OCI-LY1 (cell line): ENCODE data around the gene GARRE1.

Experiments used
- CTCF ChIP-seq: fragments of 200-600 bp; sonication (generic), shearing (Covaris generic); IDR thresholded peaks from 2 replicates; pipeline ENCODE4 v1.5.1; 2017; ENCODE audit warnings: mild to moderate bottlenecking, antibody characterized with exemption, low read length, moderate library complexity, mixed read lengths
- EZH2 ChIP-seq: fragments of 200-600 bp; sonication (generic), shearing (Covaris generic); IDR thresholded peaks from 2 replicates; pipeline ENCODE4 v1.8.0; 2017; ENCODE audit warnings: borderline replicate concordance, mixed run types, mild to moderate bottlenecking, antibody characterized with exemption, low read length, moderate library complexity, mixed read lengths

- TF ChIP-seq EZH2 (no peak), CTCF (no peak)
These were observed 18.8 kb downstream of the GARRE1 start for GRCh38 chr19:34273121-34273520.
